ENCODE results near the gene UBE3B.

Gene UBE3B

GRCh38 chr12:109448707-109449390 is 28.6 kb upstream of the UBE3B start:
- peaks cover 10% of the 10 kb centered on the region for H3K36me3 ChIP-seq (ENCODE audit: control insufficient read depth, insufficient read depth, low read length)
- no peak overlapping the region for H3K27ac ChIP-seq (ENCODE audit: insufficient read depth, low read depth, low read length, poor library complexity, severe bottlenecking)
- H3K9me3 ChIP-seq (ENCODE audit: control insufficient read depth, low read length), result no peaks in the 10 kb centered on the region
- H3K4me3 ChIP-seq (ENCODE audit: insufficient read depth, low read depth, low read length), result no peak overlapping the region
- no peaks in the 10 kb centered on the region for H3K4me1 ChIP-seq (ENCODE audit: control insufficient read depth, insufficient read depth, low read length)
- H3K27me3 ChIP-seq (ENCODE audit: control insufficient read depth, insufficient read depth, low read length, poor library complexity, severe bottlenecking), result no peaks in the 10 kb centered on the region
- 96 to 97% methylated on average over 8 of the region's 8 CpGs for WGBS, 2 experiments

- H3K27ac ChIP-seq (ENCODE audit: insufficient read depth, low read depth, low read length, poor library complexity, severe bottlenecking), result no peak overlapping the region
- WGBS, 2 experiments, result 84 to 89% methylated on average over 15 of the region's 16 CpGs
- H3K27me3 ChIP-seq (ENCODE audit: control insufficient read depth, insufficient read depth, low read length, poor library complexity, severe bottlenecking), result no peaks in the 10 kb centered on the region
- H3K9me3 ChIP-seq (ENCODE audit: control insufficient read depth, low read length), result no peaks in the 10 kb centered on the region
- no peaks in the 10 kb centered on the region for H3K4me1 ChIP-seq (ENCODE audit: control insufficient read depth, insufficient read depth, low read length)
- no peak overlapping the region for H3K4me3 ChIP-seq (ENCODE audit: insufficient read depth, low read depth, low read length)
- peaks cover 22% of the 10 kb centered on the region for H3K36me3 ChIP-seq (ENCODE audit: control insufficient read depth, insufficient read depth, low read length)
These were observed 27.4 kb upstream of the UBE3B start for GRCh38 chr12:109449845-109450532.

- H3K4me1 ChIP-seq (ENCODE audit: control insufficient read depth, insufficient read depth, low read length), result no peaks in the 10 kb centered on the region
- H3K27me3 ChIP-seq (ENCODE audit: control insufficient read depth, insufficient read depth, low read length, poor library complexity, severe bottlenecking), result no peaks in the 10 kb centered on the region
- no peak overlapping the region for H3K4me3 ChIP-seq (ENCODE audit: insufficient read depth, low read depth, low read length)
- H3K36me3 ChIP-seq (ENCODE audit: control insufficient read depth, insufficient read depth, low read length), result peaks cover 25% of the 10 kb centered on the region
- WGBS, 2 experiments, result 80 to 87% methylated on average over 4 of the region's 4 CpGs
- no peak overlapping the region for H3K27ac ChIP-seq (ENCODE audit: insufficient read depth, low read depth, low read length, poor library complexity, severe bottlenecking)
- H3K9me3 ChIP-seq (ENCODE audit: control insufficient read depth, low read length), result no peaks in the 10 kb centered on the region
These were observed 26.5 kb upstream of the UBE3B start for GRCh38 chr12:109450980-109451379.

- no peak overlapping the region for H3K27ac ChIP-seq (ENCODE audit: insufficient read depth, low read depth, low read length, poor library complexity, severe bottlenecking)
- H3K9me3 ChIP-seq (ENCODE audit: control insufficient read depth, low read length), result no peaks in the 10 kb centered on the region
- H3K4me1 ChIP-seq (ENCODE audit: control insufficient read depth, insufficient read depth, low read length), result no peaks in the 10 kb centered on the region
- H3K27me3 ChIP-seq (ENCODE audit: control insufficient read depth, insufficient read depth, low read length, poor library complexity, severe bottlenecking), result no peaks in the 10 kb centered on the region
- peaks cover 25% of the 10 kb centered on the region for H3K36me3 ChIP-seq (ENCODE audit: control insufficient read depth, insufficient read depth, low read length)
- 95 to 97% methylated on average over 23 of the region's 23 CpGs for WGBS, 2 experiments
- no peak overlapping the region for H3K4me3 ChIP-seq (ENCODE audit: insufficient read depth, low read depth, low read length)
These were observed 26.0 kb upstream of the UBE3B start for GRCh38 chr12:109451400-109451799.

GRCh38 chr12:109452489-109452888 is 24.9 kb upstream of the UBE3B start:
- Histone ChIP-seq H3K9me3 (ENCODE audit: control insufficient read depth, low read length) (no peaks in the 10 kb centered on the region), H3K27ac (ENCODE audit: insufficient read depth, low read depth, low read length, poor library complexity, severe bottlenecking) (no peak overlapping the region), H3K36me3 (ENCODE audit: control insufficient read depth, insufficient read depth, low read length) (peaks cover 30% of the 10 kb centered on the region), H3K4me3 (ENCODE audit: insufficient read depth, low read depth, low read length) (no peak overlapping the region), H3K27me3 (ENCODE audit: control insufficient read depth, insufficient read depth, low read length, poor library complexity, severe bottlenecking) (no peaks in the 10 kb centered on the region), H3K4me1 (ENCODE audit: control insufficient read depth, insufficient read depth, low read length) (no peaks in the 10 kb centered on the region)
- WGBS, 2 experiments, result 95 to 100% methylated on average over 2 of the region's 2 CpGs

- H3K9me3 ChIP-seq (ENCODE audit: control insufficient read depth, low read length), result no peaks in the 10 kb centered on the region
- H3K27me3 ChIP-seq (ENCODE audit: control insufficient read depth, insufficient read depth, low read length, poor library complexity, severe bottlenecking), result no peaks in the 10 kb centered on the region
- peaks cover 26% of the 10 kb centered on the region for H3K4me1 ChIP-seq (ENCODE audit: control insufficient read depth, insufficient read depth, low read length)
- peaks cover 27% of the 10 kb centered on the region for H3K36me3 ChIP-seq (ENCODE audit: control insufficient read depth, insufficient read depth, low read length)
- H3K27ac ChIP-seq (ENCODE audit: insufficient read depth, low read depth, low read length, poor library complexity, severe bottlenecking), result no peak overlapping the region
- 95 to 100% methylated on average over 1 of the region's 1 CpG for WGBS, 2 experiments
- H3K4me3 ChIP-seq (ENCODE audit: insufficient read depth, low read depth, low read length), result no peak overlapping the region
These were observed 21.7 kb upstream of the UBE3B start for GRCh38 chr12:109455706-109456105.

- H3K4me3 ChIP-seq (ENCODE audit: insufficient read depth, low read depth, low read length), result no peak overlapping the region
- peaks cover 27% of the 10 kb centered on the region for H3K36me3 ChIP-seq (ENCODE audit: control insufficient read depth, insufficient read depth, low read length)
- no peaks in the 10 kb centered on the region for H3K9me3 ChIP-seq (ENCODE audit: control insufficient read depth, low read length)
- 22 to 38% methylated on average over 4 of the region's 4 CpGs for WGBS, 2 experiments
- no peaks in the 10 kb centered on the region for H3K27me3 ChIP-seq (ENCODE audit: control insufficient read depth, insufficient read depth, low read length, poor library complexity, severe bottlenecking)
- H3K4me1 ChIP-seq (ENCODE audit: control insufficient read depth, insufficient read depth, low read length), result peaks cover 47% of the 10 kb centered on the region
- peak overlapping the region; percentile 1 for H3K27ac ChIP-seq (ENCODE audit: insufficient read depth, low read depth, low read length, poor library complexity, severe bottlenecking)
These were observed 19.3 kb upstream of the UBE3B start for GRCh38 chr12:109458086-109458485.

GRCh38 chr12:109458771-109459208 is 18.6 kb upstream of the UBE3B start:
- Histone ChIP-seq H3K27me3 (ENCODE audit: control insufficient read depth, insufficient read depth, low read length, poor library complexity, severe bottlenecking) (no peaks in the 10 kb centered on the region), H3K9me3 (ENCODE audit: control insufficient read depth, low read length) (no peaks in the 10 kb centered on the region), H3K36me3 (ENCODE audit: control insufficient read depth, insufficient read depth, low read length) (peaks cover 21% of the 10 kb centered on the region), H3K4me1 (ENCODE audit: control insufficient read depth, insufficient read depth, low read length) (peaks cover 52% of the 10 kb centered on the region), H3K4me3 (ENCODE audit: insufficient read depth, low read depth, low read length) (no peak overlapping the region), H3K27ac (ENCODE audit: insufficient read depth, low read depth, low read length, poor library complexity, severe bottlenecking) (peak overlapping the region; percentile 71)
- WGBS, 2 experiments, result 2 to 6% methylated on average over 6 of the region's 6 CpGs

GRCh38 chr12:109459247-109459646 is 18.2 kb upstream of the UBE3B start:
- Histone ChIP-seq H3K9me3 (ENCODE audit: control insufficient read depth, low read length) (no peaks in the 10 kb centered on the region), H3K27me3 (ENCODE audit: control insufficient read depth, insufficient read depth, low read length, poor library complexity, severe bottlenecking) (no peaks in the 10 kb centered on the region), H3K36me3 (ENCODE audit: control insufficient read depth, insufficient read depth, low read length) (peaks cover 16% of the 10 kb centered on the region), H3K27ac (ENCODE audit: insufficient read depth, low read depth, low read length, poor library complexity, severe bottlenecking) (peak overlapping the region; percentile 71), H3K4me3 (ENCODE audit: insufficient read depth, low read depth, low read length) (no peak overlapping the region), H3K4me1 (ENCODE audit: control insufficient read depth, insufficient read depth, low read length) (peaks cover 57% of the 10 kb centered on the region)
- 54 to 56% methylated on average over 6 of the region's 6 CpGs for WGBS, 2 experiments

GRCh38 chr12:109460538-109460937 is 16.9 kb upstream of the UBE3B start:
- Histone ChIP-seq H3K4me1 (ENCODE audit: control insufficient read depth, insufficient read depth, low read length) (peaks cover 58% of the 10 kb centered on the region), H3K4me3 (ENCODE audit: insufficient read depth, low read depth, low read length) (no peak overlapping the region), H3K27ac (ENCODE audit: insufficient read depth, low read depth, low read length, poor library complexity, severe bottlenecking) (no peak overlapping the region), H3K36me3 (ENCODE audit: control insufficient read depth, insufficient read depth, low read length) (peaks cover 5% of the 10 kb centered on the region), H3K9me3 (ENCODE audit: control insufficient read depth, low read length) (no peaks in the 10 kb centered on the region), H3K27me3 (ENCODE audit: control insufficient read depth, insufficient read depth, low read length, poor library complexity, severe bottlenecking) (no peaks in the 10 kb centered on the region)
- 94% methylated on average over 13 of the region's 13 CpGs for WGBS, 2 experiments

Measured in ectodermal cell (in vitro differentiated cells).